K562 (cell line): ENCODE results near the gene ZNF219. TPM values are rescaled to one million over a fixed set of nuclear protein-coding genes. Genes with fewer than 3 reads are reported as not detected.

ENCODE experiments used
- ATAC-seq: fragments of 200-7000 bp; cut with Tn5 transposase; 3 replicates; pipeline ENCODE4 v1.9.1; 2020; ENCODE audit warnings: moderate library complexity
- BruUV-seq: library from RNA; stranded (reverse); fragments of 400-500 nt; replicated peaks from 2 replicates; lab custom pipeline; 2021; lab: Mats Ljungman, UMichigan
- CTCF ChIA-PET: fragments of 300-600 bp; formaldehyde crosslinking; extraction: SDS; loops from one replicate; lab custom pipeline; 2021; ENCODE audit warnings: low intra/inter-chr PET ratio; lab: Yijun Ruan, JAX
- POLR2A ChIA-PET: fragments of 300-600, 350-650 bp; sonication (Branson Sonifier 250); formaldehyde crosslinking; extraction: SDS; loops from one replicate; lab custom pipeline; 2021; ENCODE audit warnings: antibody characterized with exemption, inconsistent platforms; lab: Yijun Ruan, JAX
- DNase-seq, 4 experiments: peaks; one replicate each; pipeline versions ENCODE4 v3.0.0 to v3.0.0-alpha.2; 2011 to 2018; ENCODE audit warnings: low spot score in 3 of 4, mixed read lengths in 3 of 4; ENCODE audit errors: extremely low read depth in 1 of 4
- FAIRE-seq: peaks from 2 replicates; lab custom pipeline; 2011; peaks lifted over from hg19 to GRCh38; lab: Jason Lieb, UNC
- H2AFZ ChIP-seq: 2 replicates; pipeline ENCODE4 v1.6.0; 2011; ENCODE audit warnings: low read depth, low read length, control low read depth, inconsistent platforms
- H3K27ac ChIP-seq: fragments of 200-600 bp; 3 replicates; pipeline ENCODE4 v1.8.0; 2011; ENCODE audit warnings: low read depth, mild to moderate bottlenecking, control low read depth, inconsistent platforms, low read length, moderate library complexity, mixed read lengths; ENCODE audit errors: extremely low read depth
- H3K27me3 ChIP-seq, 2 experiments: fragments of 300-600 bp in 1 of 2; 2 replicates in 1 of 2; 3 replicates in 1 of 2; pipeline versions ENCODE4 v1.6.0 to v1.8.0; 2011; ENCODE audit warnings: inconsistent platforms in 2 of 2, low read length in 2 of 2, mild to moderate bottlenecking in 1 of 2, mixed read lengths in 1 of 2, moderate library complexity in 1 of 2; ENCODE audit not compliant: control insufficient read depth in 2 of 2, insufficient read depth in 2 of 2
- H3K36me3 ChIP-seq: fragments of 300-600 bp; 3 replicates; pipeline ENCODE4 v1.8.0; 2011; ENCODE audit warnings: mild to moderate bottlenecking, low read length, inconsistent platforms; ENCODE audit not compliant: control insufficient read depth, insufficient read depth
- H3K4me1 ChIP-seq, 2 experiments: fragments of 200-600 bp in 1 of 2; replicated peaks in 1 of 2; 2 replicates in 1 of 2; 3 replicates in 1 of 2; pipeline versions ENCODE4 v1.5.1 to v1.8.0; 2011; ENCODE audit warnings: inconsistent platforms in 2 of 2, low read length in 2 of 2, mild to moderate bottlenecking in 1 of 2, mixed read lengths in 1 of 2, moderate library complexity in 1 of 2; ENCODE audit not compliant: control insufficient read depth in 2 of 2, insufficient read depth in 2 of 2
- H3K4me2 ChIP-seq: 2 replicates; pipeline ENCODE4 v1.6.1; 2011; ENCODE audit warnings: low read length, control low read depth, inconsistent platforms, mixed read lengths; ENCODE audit not compliant: insufficient read depth
- H3K4me3 ChIP-seq: fragments of 200-600 bp; sonication (generic), shearing (Covaris generic); 2 replicates; pipeline ENCODE4 v1.5.1; 2016; ENCODE audit warnings: control low read depth, inconsistent platforms
- H3K79me2 ChIP-seq: fragments of 200-600 bp; 3 replicates; pipeline ENCODE4 v1.8.0; 2011; ENCODE audit warnings: low read length, inconsistent platforms; ENCODE audit not compliant: control insufficient read depth, insufficient read depth
- H3K9ac ChIP-seq, 2 experiments: 2 replicates each; pipeline versions ENCODE4 v1.6.0 to v1.6.1; 2011; ENCODE audit warnings: low read depth in 2 of 2, low read length in 2 of 2, control low read depth in 1 of 2, inconsistent platforms in 1 of 2, mild to moderate bottlenecking in 1 of 2, mixed read lengths in 1 of 2; ENCODE audit not compliant: insufficient read depth in 1 of 2
- H3K9me1 ChIP-seq: one replicate; pipeline ENCODE4 v1.6.0; 2011; ENCODE audit warnings: inconsistent platforms, mild to moderate bottlenecking, low read length, moderate library complexity; ENCODE audit not compliant: control insufficient read depth, insufficient read depth
- H3K9me3 ChIP-seq: replicated peaks from 2 replicates; pipeline ENCODE4 v1.5.1; 2011; ENCODE audit warnings: low read depth, low read length, inconsistent platforms; ENCODE audit not compliant: control insufficient read depth, insufficient read depth
- H4K20me1 ChIP-seq: replicated peaks from 2 replicates; pipeline ENCODE4 v1.6.1; 2011; ENCODE audit warnings: low read length, inconsistent platforms, mixed read lengths; ENCODE audit not compliant: control insufficient read depth, insufficient read depth
- CAMTA2 ChIP-seq: fragments of 250-450 bp; sonication (Bioruptor Pico); conservative IDR thresholded peaks from 2 replicates; pipeline ENCODE4 v1.5.1; 2022
- CEBPG ChIP-seq, 3 experiments: fragments of 200-800 bp in 1 of 3; sonication (Bioruptor generic) in 1 of 3; sonication (generic) in 1 of 3; formaldehyde crosslinking in 1 of 3; IDR thresholded peaks in 2 of 3; conservative IDR thresholded peaks in 1 of 3; 2 replicates each; pipeline versions ENCODE4 v1.6.1 to v1.8.0; 2016 to 2022; ENCODE audit warnings: missing compliant biosample characterization in 2 of 3, missing genetic modification characterization in 2 of 3, mild to moderate bottlenecking in 1 of 3, missing genetic modification reagents in 1 of 3
- CHD2 ChIP-seq: IDR thresholded peaks from 2 replicates; pipeline ENCODE4 v1.6.1; 2011; ENCODE audit warnings: low read depth, low read length
- CXXC5 ChIP-seq: fragments of 250-450 bp; sonication (Bioruptor Pico); IDR thresholded peaks from 2 replicates; pipeline ENCODE4 v1.8.0; 2022; ENCODE audit warnings: inconsistent platforms, mild to moderate bottlenecking, moderate library complexity
- DLX4 ChIP-seq: fragments of 250-450 bp; sonication (Bioruptor Pico); IDR thresholded peaks from 2 replicates; pipeline ENCODE4 v1.6.1; 2021; ENCODE audit warnings: mild to moderate bottlenecking
- HDAC6 ChIP-seq: IDR thresholded peaks from 2 replicates; pipeline ENCODE4 v1.6.1; 2012; ENCODE audit warnings: low read depth, mild to moderate bottlenecking, control low read depth, inconsistent platforms, low read length, moderate library complexity
- LEF1 ChIP-seq: fragments of 450-650 bp; IDR thresholded peaks from 2 replicates; pipeline ENCODE4 v1.6.1; 2016; ENCODE audit warnings: mild to moderate bottlenecking
- POLR2AphosphoS2 ChIP-seq: IDR thresholded peaks from 2 replicates; pipeline ENCODE4 v1.6.1; 2012; ENCODE audit warnings: low read length, improper control_type of control experiment
- RBM15 ChIP-seq: fragments of 200-400 bp; formaldehyde crosslinking; IDR thresholded peaks from 2 replicates; pipeline ENCODE4 v1.6.1; 2018; ENCODE audit warnings: mild to moderate bottlenecking, low read length, moderate library complexity; ENCODE audit not compliant: insufficient read depth
- RFX7 ChIP-seq: fragments of 250-450 bp; sonication (Bioruptor Pico); IDR thresholded peaks from 2 replicates; pipeline ENCODE4 v1.5.1; 2021; ENCODE audit warnings: mild to moderate bottlenecking
- SP2 ChIP-seq: IDR thresholded peaks from 2 replicates; pipeline ENCODE4 v1.6.1; 2011; ENCODE audit warnings: mild to moderate bottlenecking, low read depth, low read length, moderate library complexity; ENCODE audit not compliant: poor library complexity, severe bottlenecking; ENCODE audit errors: extremely low read depth
- STAT5A ChIP-seq: IDR thresholded peaks from 2 replicates; pipeline ENCODE4 v1.6.1; 2012; ENCODE audit warnings: low read length, inconsistent platforms, borderline replicate concordance
- TCF7L2 ChIP-seq: fragments of 150-350 bp; IDR thresholded peaks from 2 replicates; pipeline ENCODE4 v1.6.1; 2016; ENCODE audit warnings: low read depth, mild to moderate bottlenecking, low read length, moderate library complexity
- USF2 ChIP-seq: sonication (generic); formaldehyde crosslinking; IDR thresholded peaks from 2 replicates; pipeline ENCODE4 v1.5.0; 2020; ENCODE audit warnings: missing genetic modification reagents
- ZNF124 ChIP-seq: sonication (generic); formaldehyde crosslinking; IDR thresholded peaks from 2 replicates; pipeline ENCODE4 v1.8.1; 2022; ENCODE audit warnings: missing genetic modification reagents
- WGBS: fragments of 100-300 bp; shearing (Covaris generic); methylation state at CpG from one replicate; pipeline ENCODE4 v1.1.6; 2016; ENCODE audit warnings: low coverage, mixed read lengths; ENCODE audit not compliant: insufficient coverage; ENCODE audit errors: missing lambda C conversion rate; 5-methylcytosine and 5-hydroxymethylcytosine counted together
- in situ Hi-C: fragments of 300-500 bp; cut with MboI; formaldehyde crosslinking; loops from 4 replicates; pipeline ENCODE4 v1.15.0; 2018; ENCODE audit warnings: inconsistent platforms, mixed read lengths
- intact Hi-C: fragments of 100-400 bp; cut with micrococcal nuclease; formaldehyde crosslinking; loops from 2 replicates; pipeline ENCODE4 v1.14.2; 2022
- polyA plus RNA-seq, 8 experiments: library from polyadenylated mRNA; depleted of rRNA in 4 of 8; stranded (reverse) in 5 of 8; unstranded in 3 of 8; fragments of >200 nt; fragmentation: Nextera tagmentation in 2 of 8; fragmentation: Illumina TruSeq in 1 of 8; extraction: Ambion mirVana in 2 of 8; extraction: Trizol in 1 of 8; gene quantifications; 2 replicates each; pipeline versions ENCODE4 v1.2.1 to v1.2.3, GENCODE V29; 2011 to 2014; ENCODE audit warnings: inconsistent platforms in 1 of 8, missing spikeins in 1 of 8
- total RNA-seq, 7 experiments: library from RNA; depleted of rRNA in 6 of 7; stranded (reverse); fragments of >200 nt in 6 of 7; fragmentation: Illumina TruSeq in 2 of 7; extraction: Trizol in 2 of 7; gene quantifications; 2 replicates each; pipeline versions ENCODE4 v1.2.1 to v1.2.3, GENCODE V29; 2011 to 2021; ENCODE audit warnings: low replicate concordance in 1 of 7
- TF ChIP-seq, protein P1 (sequence below): IDR thresholded peaks from 2 replicates; pipeline ENCODE4 v1.6.1; 2011; ENCODE audit warnings: borderline replicate concordance, low read depth, mild to moderate bottlenecking, moderate library complexity, low read length; ENCODE audit not compliant: insufficient read depth, poor library complexity, severe bottlenecking

Gene ZNF219
- total and polyA plus RNA-seq, 9 of the 15 experiments (the other 6 are each of a cell fraction or from before 2014, with no cell fraction given) = 0.29 to 10.6 (median 2.8) TPM

GRCh38 chr14:21105095-21105494 lies 6.6 kb upstream of the ZNF219 start (continued):
- TF ChIP-seq RBM15 = no peak
- TF ChIP-seq CEBPG (CRISPR knock-in tag; IDR thresholded peaks at IDR 0.05) = no peak
- no peak for TF ChIP-seq CEBPG (tag; conservative IDR thresholded peaks at IDR 0.05 in 1 of 2, IDR thresholded peaks at IDR 0.05 in 1 of 2)
- no peak for TF ChIP-seq STAT5A

DNA sequence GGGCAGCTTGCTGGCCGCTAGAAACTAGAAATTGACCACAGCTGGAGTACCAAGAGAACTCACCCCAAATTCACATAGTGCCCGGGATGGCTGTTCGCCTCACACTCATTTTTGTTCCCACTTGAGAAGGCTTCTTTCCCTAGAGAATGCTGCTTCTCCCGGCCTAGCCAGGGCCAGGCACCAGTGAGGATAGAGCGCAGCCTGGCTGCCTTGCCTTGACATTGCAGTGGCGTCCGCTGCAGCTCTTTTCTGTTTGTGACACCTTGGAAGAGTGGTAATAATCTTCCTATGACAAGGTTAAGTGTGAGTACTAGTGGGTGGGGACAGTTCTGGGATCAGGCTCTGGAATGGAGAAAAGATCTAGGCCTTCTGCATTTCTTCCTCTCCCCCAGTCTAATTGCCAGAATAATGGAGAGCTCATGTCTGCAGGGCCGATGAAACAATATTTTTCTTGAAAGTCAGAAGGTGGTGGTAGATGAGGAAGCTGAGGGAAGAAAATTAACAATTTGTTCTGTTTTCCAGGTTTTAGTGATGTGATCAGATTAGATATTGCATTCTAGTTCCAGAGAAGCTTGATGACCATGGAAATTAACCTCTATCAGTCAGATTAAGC lies 6.1 kb upstream of the ZNF219 start:
- FAIRE-seq = no peak
- H3K4me1 ChIP-seq = peaks cover 46 to 59% of the 10 kb centered on the region in 2 experiments
- intact Hi-C loops = loop anchor here (1.0 kb wide), 2 partner anchors 10 to 36 kb away; no protein-coding TSS in a partner anchor
- CTCF ChIA-PET = interaction anchor here (1.3 to 5.3 kb wide), 3 partner anchors 12 to 90 kb away, joined by 4 to 54 read pairs (median 13); partner anchors contain the start of gene ARHGEF40
- DNase-seq = peak; percentile 29 to 81 (median 44)
- peak overlapping the region; percentile 94 for H2AFZ ChIP-seq
- H3K79me2 ChIP-seq = 0 out of 3 replicates have a peak, but pooled peaks cover 6% of the 10 kb centered on the region
- H3K9ac ChIP-seq = peak overlapping the region; percentile 92 to 94
- peak overlapping the region; percentile 96 for H3K27ac ChIP-seq
- peak overlapping the region; percentile 42 for H3K4me3 ChIP-seq
- no peaks in the 10 kb centered on the region for H4K20me1 ChIP-seq
- H3K9me1 ChIP-seq = no peaks in the 10 kb centered on the region
- 9% methylated on average over 8 of the region's 8 CpGs for WGBS
- H3K36me3 ChIP-seq = no peaks in the 10 kb centered on the region
- POLR2A ChIA-PET = interaction anchor here (0.6 to 1.3 kb wide), 9 partner anchors 9 to 251 kb away, joined by 3 to 8 read pairs (median 3); partner anchors contain the start of gene ARHGEF40
- in situ Hi-C loops = no loop called here
- peak overlapping the region; percentile 87 for H3K4me2 ChIP-seq
- BruUV-seq = no TSS peak
- no peaks in the 10 kb centered on the region for H3K27me3 ChIP-seq
- H3K9me3 ChIP-seq = no peaks in the 10 kb centered on the region
- ATAC-seq = peak; percentile 49
- 0 out of 2 replicates have a peak, but pooled peaks have one; percentile 44 for TF ChIP-seq LEF1
- TF ChIP-seq CXXC5 (CRISPR knock-in tag) = no peak
- no peak for TF ChIP-seq POLR2AphosphoS2
- TF ChIP-seq SP2 = no peak
- no peak for TF ChIP-seq USF2 (CRISPR knock-in tag)
- no peak for TF ChIP-seq TCF7L2
- TF ChIP-seq, protein P1, sequence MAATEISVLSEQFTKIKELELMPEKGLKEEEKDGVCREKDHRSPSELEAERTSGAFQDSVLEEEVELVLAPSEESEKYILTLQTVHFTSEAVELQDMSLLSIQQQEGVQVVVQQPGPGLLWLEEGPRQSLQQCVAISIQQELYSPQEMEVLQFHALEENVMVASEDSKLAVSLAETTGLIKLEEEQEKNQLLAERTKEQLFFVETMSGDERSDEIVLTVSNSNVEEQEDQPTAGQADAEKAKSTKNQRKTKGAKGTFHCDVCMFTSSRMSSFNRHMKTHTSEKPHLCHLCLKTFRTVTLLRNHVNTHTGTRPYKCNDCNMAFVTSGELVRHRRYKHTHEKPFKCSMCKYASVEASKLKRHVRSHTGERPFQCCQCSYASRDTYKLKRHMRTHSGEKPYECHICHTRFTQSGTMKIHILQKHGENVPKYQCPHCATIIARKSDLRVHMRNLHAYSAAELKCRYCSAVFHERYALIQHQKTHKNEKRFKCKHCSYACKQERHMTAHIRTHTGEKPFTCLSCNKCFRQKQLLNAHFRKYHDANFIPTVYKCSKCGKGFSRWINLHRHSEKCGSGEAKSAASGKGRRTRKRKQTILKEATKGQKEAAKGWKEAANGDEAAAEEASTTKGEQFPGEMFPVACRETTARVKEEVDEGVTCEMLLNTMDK = no peak
- no peak for TF ChIP-seq CAMTA2 (CRISPR knock-in tag)
- no peak for TF ChIP-seq RFX7 (CRISPR knock-in tag)
- TF ChIP-seq CHD2 = no peak
- TF ChIP-seq ZNF124 (CRISPR knock-in tag) = no peak
- TF ChIP-seq DLX4 = no peak
- TF ChIP-seq HDAC6 = no peak
